ENCODE measurements around the gene TAF5. TPM values are rescaled to one million over a fixed set of nuclear protein-coding genes. Genes with fewer than 3 reads are reported as not detected.
A peak's percentile ranks its signal among the peaks of the same experiment; 100 is the strongest.

TAF5 gene
- total RNA-seq, 1 donor from 2014 or later, result 2.4 TPM

- intact Hi-C loops (cut with DNase I), result loop anchor here (1.0 to 2.0 kb wide), 3 partner anchors 28 to 51 kb away; partner anchors contain the start of gene PCGF6
- no peaks in the 10 kb centered on the region for H3K9me3 ChIP-seq
Observed at GRCh38 chr10:103396067-103396788, 28.5 kb downstream of the TAF5 start, which contains the start of the genes ATP5MK and PDCD11. ATP5MK (minus strand) TSS chr10:103396475; CDS start chr10:103392457, 4,018 bp downstream. PDCD11 (plus strand) TSS chr10:103396626; CDS start chr10:103398427, 1,801 bp downstream.

GRCh38 chr10:103396789-103397087 lies 29.0 kb downstream of the TAF5 start:
- H3K4me3 ChIP-seq, result peak overlapping the region; percentile 79 to 99
- intact Hi-C loops (cut with DNase I), result loop anchor here (1.0 to 2.0 kb wide), 3 partner anchors 28 to 50 kb away; partner anchors contain the start of gene PCGF6
- H3K9me3 ChIP-seq, result no peaks in the 10 kb centered on the region
- no peak for TF ChIP-seq CTCF (IDR thresholded peaks at IDR 0.05)
- H3K4me1 ChIP-seq, result peaks cover 10 to 25% of the 10 kb centered on the region in 2 donors
- DNase-seq (ENCODE audit: low spot score in 2 of 2), result no peak
- H3K27me3 ChIP-seq, result no peaks in the 10 kb centered on the region
- H3K36me3 ChIP-seq, result peaks cover 19 to 36% of the 10 kb centered on the region in 2 donors
- H3K27ac ChIP-seq, result peak overlapping the region; percentile 57 to 82

More at GRCh38 chr10:103396067-103396788, 28.5 kb downstream of the TAF5 start, which contains the start of the genes ATP5MK and PDCD11:
- peaks cover 10 to 25% of the 10 kb centered on the region in 2 donors for H3K4me1 ChIP-seq
- H3K4me3 ChIP-seq, result peak within 1 kb of the TSS; percentile 79 to 99
- H3K27ac ChIP-seq, result peak within 1 kb of the TSS; percentile 81 to 82
- H3K36me3 ChIP-seq, result peaks cover 24 to 36% of the 10 kb centered on the region in 2 donors
- peak in 1 of 3 experiments; percentile 11 for TF ChIP-seq CTCF (IDR thresholded peaks at IDR 0.05)
- H3K27me3 ChIP-seq, result no peaks in the 10 kb centered on the region
- peak; percentile 92 to 99 for DNase-seq (ENCODE audit: low spot score in 2 of 2)

- H3K27ac ChIP-seq, result no peak overlapping the region
Observed at GRCh38 chr10:103397191-103397825, 29.5 kb downstream of the TAF5 start.

GRCh38 chr10:103413564-103413963 lies 45.8 kb downstream of the TAF5 start:
- H3K9me3 ChIP-seq, result no peaks in the 10 kb centered on the region
- DNase-seq (ENCODE audit: low spot score in 2 of 2), result no peak
- H3K27ac ChIP-seq, result no peak overlapping the region
- peaks cover 92 to 96% of the 10 kb centered on the region in 2 donors for H3K36me3 ChIP-seq
- no peak for TF ChIP-seq CTCF (IDR thresholded peaks at IDR 0.05)
- H3K4me3 ChIP-seq, result no peak overlapping the region
- no peaks in the 10 kb centered on the region for H3K27me3 ChIP-seq
- H3K4me1 ChIP-seq, result no peaks in the 10 kb centered on the region
- intact Hi-C loops (cut with DNase I), result no loop called here

More at GRCh38 chr10:103397191-103397825, 29.5 kb downstream of the TAF5 start:
- peaks cover 10 to 25% of the 10 kb centered on the region in 2 donors for H3K4me1 ChIP-seq
- TF ChIP-seq CTCF (IDR thresholded peaks at IDR 0.05), result no peak
- intact Hi-C loops (cut with DNase I), result loop anchor here (2.0 kb wide), 1 partner anchor 49 kb away; no protein-coding TSS in a partner anchor
- no peaks in the 10 kb centered on the region for H3K27me3 ChIP-seq
- peak overlapping the region; percentile 79 to 99 for H3K4me3 ChIP-seq
- H3K36me3 ChIP-seq, result peaks cover 22 to 37% of the 10 kb centered on the region in 2 donors
- DNase-seq (ENCODE audit: low spot score in 2 of 2), result no peak
- no peaks in the 10 kb centered on the region for H3K9me3 ChIP-seq

GRCh38 chr10:103415581-103415980 lies 47.8 kb downstream of the TAF5 start:
- Histone ChIP-seq H3K27me3 (no peaks in the 10 kb centered on the region), H3K36me3 (peaks cover 95 to 98% of the 10 kb centered on the region in 2 donors), H3K4me1 (no peaks in the 10 kb centered on the region), H3K27ac (no peak overlapping the region), H3K4me3 (no peak overlapping the region), H3K9me3 (no peaks in the 10 kb centered on the region)
- no peak for TF ChIP-seq CTCF (IDR thresholded peaks at IDR 0.05)
- DNase-seq (ENCODE audit: low spot score in 2 of 2), result no peak
- intact Hi-C loops (cut with DNase I), result no loop called here

Measured in ascending aorta (tissue), 2 donors.